HG03457 (cell line): ENCODE measurements around the gene EIF2B5.

Experiments used
- ATAC-seq: cut with Tn5 transposase; IDR thresholded peaks from one replicate; pipeline ENCODE4 v1.9.1; 2021; ENCODE audit warnings: moderate number of reproducible peaks; ENCODE audit not compliant: unreplicated experiment

EIF2B5 gene

DNA sequence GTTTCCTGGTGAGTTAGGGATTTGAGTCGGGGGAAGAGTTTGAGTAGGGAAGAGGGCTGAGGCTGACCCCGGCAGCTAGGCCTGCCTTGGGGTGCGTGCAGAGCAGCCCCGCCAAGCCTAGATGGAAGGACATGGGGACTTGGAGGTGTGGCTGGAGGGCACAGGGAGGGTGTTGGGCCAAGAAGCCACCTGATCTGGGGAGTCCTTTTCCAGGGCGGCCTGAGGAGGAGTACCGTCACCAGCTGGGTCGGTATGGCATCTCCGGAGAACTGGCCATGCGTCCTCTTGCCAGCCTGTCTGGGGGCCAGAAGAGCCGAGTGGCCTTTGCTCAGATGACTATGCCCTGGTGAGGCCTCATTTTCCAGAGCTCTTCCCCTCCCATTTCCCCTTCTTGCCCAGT is 57.7 kb downstream of the EIF2B5 start:
- no peak for ATAC-seq

DNA sequence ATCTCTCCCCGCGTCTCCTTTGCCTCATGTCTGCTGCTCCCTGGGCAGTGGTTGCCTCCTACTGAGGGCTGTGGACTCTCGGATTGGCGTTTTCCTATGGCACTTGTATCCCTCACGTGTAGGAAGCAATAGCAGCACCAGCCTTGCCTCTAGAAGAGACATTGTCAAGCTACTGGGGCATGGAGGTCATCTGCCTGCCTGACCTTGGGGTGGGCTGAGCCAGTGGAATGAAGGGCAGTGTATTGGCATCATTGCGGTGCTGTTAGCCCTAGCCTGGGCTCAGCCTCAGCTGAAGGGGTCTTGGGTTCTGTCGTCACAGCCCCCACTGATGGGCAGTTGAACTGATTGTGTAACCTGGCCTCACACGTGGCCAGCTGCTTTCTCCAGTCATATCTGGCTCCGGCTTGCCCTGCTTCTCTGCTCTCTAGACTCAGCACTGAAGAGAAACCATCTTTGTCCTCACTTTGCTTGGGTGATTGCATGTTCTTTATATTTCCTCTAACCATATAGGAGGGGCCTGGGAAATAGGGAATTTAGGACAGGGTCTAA is 58.9 kb downstream of the EIF2B5 start:
- no peak for ATAC-seq
